ENCODE data around the gene SMARCAD1. TPM values are rescaled to one million over a fixed set of nuclear protein-coding genes. Genes with fewer than 3 reads are reported as not detected.
"Not testable (repeated sequence)": the region's sequence is repeated elsewhere in the genome, so short reads cannot be mapped to it uniquely, and the experiment has no call there.

SMARCAD1 gene
- total RNA-seq, 1 donor from 2014 or later: 27.9 TPM

DNA sequence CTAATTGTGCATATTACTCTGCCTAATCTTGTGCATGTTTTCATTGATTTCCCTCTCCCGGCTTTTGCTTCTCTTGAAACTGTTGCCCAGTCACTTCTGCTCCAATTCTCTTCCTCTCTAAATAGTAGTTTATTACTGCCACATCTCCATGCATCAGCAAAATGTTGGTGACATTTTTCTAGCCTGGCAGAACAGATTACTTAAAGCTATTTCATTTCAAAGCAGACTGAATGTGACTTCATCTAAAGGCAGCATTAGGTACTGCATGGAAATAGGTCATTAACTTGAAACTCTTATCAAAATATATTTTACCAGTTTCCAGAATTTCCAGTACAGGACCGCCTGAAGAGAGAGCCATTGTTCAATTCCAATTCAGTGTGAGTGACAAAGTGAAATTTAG lies 82.6 kb downstream of the SMARCAD1 start:
- DNase-seq (ENCODE audit: extremely low read depth, low read depth, low spot score): no peak

GRCh38 chr4:94293981-94294380 lies 86.3 kb downstream of the SMARCAD1 start:
- DNase-seq (ENCODE audit: extremely low read depth, low read depth, low spot score): not testable (repeated sequence)

DNA sequence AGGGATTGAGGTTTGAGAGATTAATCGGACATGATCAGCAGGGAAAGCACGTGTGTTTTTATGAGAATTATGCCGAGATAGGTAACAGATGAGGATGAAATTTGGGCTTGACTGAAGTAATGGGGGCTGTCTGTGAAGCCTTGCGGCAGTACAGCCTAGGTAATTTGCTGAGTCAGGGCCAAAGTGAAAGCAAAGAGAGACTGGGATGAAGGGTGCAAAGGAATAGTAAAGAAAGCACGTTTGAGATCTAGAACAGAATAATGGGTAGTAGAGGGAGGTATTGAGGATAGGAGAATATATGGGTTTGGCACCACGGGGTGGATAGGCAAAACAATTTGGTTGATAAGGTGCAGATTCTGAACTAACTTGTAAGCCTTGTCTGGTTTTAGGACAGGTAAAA lies 87.8 kb downstream of the SMARCAD1 start:
- not testable (repeated sequence) for DNase-seq (ENCODE audit: extremely low read depth, low read depth, low spot score)

- no peak for DNase-seq (ENCODE audit: extremely low read depth, low read depth, low spot score)
These were observed 91.1 kb downstream of the SMARCAD1 start for GRCh38 chr4:94298725-94299252.

- no peak for DNase-seq (ENCODE audit: extremely low read depth, low read depth, low spot score)
These were observed 94.5 kb downstream of the SMARCAD1 start for GRCh38 chr4:94302191-94302590.

DNA sequence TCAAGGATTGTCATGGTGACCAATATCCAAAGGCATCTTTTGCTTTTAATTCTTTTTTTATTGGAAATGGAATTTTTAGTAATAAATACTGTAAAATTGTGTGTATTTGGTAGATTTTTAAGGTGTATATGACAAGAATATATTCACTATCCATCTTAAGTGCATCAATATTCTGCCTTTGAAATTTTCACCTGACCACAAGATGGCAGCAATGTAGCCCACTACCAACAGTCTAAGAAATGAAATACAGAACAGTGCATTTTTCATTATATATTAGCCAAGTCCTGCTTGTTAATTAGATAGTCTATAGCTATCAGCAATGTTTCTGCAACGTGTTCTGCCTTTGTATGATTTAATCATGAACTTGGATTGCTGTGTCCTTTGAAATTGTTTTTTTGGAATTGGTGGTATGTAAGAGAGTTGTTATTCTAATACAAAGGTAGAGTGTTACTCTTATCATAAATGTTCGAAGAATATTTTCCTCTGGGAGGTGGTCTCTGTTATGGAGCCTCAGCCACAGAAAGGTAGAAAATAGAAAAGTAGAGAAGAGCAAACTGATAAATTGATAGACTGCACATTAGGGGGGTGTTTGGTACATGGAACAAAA lies 96.8 kb downstream of the SMARCAD1 start:
- DNase-seq (ENCODE audit: extremely low read depth, low read depth, low spot score): peak; percentile 47

DNA sequence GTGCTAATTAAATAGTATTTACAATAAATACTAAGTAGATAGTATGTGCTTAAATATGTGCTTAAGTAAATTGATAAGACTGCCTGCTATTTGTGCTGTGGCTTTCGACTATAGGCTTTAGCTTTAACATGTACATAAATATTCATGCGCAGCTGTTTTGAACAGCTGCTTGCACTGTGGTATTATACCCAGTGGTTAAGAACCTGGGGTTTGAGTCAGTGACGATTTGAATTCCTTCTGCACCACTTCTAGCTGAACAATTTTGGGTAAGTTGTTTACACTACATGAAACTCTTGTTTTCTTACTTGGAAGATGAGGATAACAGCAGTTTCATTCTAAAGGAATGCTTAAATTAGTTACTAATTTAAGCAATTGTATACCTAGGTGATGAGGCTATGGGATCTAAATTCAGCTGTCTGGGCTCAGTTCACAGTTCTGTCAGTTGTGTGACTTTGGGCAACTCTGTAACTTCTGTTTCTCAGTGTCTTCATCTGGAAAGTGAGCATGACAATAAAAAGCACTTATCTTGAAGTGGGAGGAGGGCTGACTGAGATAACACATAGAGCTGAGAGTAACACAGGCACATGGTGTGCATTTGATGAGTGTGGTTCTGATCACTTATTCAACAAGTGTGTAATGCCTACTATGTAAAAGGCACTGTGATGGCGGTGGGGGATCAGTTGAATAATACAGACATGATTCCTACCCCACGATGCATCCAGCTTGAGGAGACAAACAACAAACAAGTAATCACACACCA lies 98.0 kb downstream of the SMARCAD1 start:
- no peak for DNase-seq (ENCODE audit: extremely low read depth, low read depth, low spot score)

DNA sequence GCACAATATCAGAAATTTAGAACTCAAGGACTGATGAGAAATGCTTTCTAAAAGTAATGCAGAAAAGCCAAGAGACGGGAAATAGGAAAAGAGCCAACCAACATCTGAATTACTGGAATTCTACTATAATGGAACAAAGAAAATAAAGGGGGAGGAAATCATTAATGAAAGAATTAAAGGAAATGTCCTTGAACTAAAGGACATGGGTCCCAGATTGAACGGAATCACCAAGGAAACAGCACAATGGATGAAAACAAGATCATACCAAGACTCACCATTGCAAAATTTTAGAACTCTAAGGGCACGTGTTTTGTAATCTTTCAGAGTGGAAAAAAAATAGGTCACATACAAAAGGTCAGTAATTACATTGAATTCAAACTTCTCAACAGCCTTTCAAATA lies 99.0 kb downstream of the SMARCAD1 start:
- peak; percentile 52 for DNase-seq (ENCODE audit: extremely low read depth, low read depth, low spot score)

GRCh38 chr4:94307231-94307871 lies 99.7 kb downstream of the SMARCAD1 start:
- DNase-seq (ENCODE audit: extremely low read depth, low read depth, low spot score): no peak

DNA sequence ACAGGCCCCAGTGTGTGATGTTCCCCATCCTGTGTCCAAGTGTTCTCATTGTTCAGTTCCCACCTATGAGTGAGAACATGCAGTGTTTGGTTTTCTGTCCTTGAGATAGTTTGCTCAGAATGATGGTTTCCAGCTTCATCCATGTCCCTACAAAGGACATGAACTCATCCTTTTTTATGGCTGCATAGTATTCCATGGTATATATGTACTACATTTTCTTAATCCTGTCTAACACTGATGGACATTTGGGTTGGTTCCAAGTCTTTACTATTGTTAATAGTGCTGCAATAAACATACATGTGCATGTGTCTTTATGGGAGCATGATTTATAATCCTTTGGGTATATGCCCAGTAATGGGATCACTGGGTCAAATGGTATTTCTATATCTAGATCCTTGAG lies 112.3 kb downstream of the SMARCAD1 start:
- DNase-seq (ENCODE audit: extremely low read depth, low read depth, low spot score): not testable (repeated sequence)

GRCh38 chr4:94325835-94326234 lies 118.2 kb downstream of the SMARCAD1 start:
- no peak for DNase-seq (ENCODE audit: extremely low read depth, low read depth, low spot score)

DNA sequence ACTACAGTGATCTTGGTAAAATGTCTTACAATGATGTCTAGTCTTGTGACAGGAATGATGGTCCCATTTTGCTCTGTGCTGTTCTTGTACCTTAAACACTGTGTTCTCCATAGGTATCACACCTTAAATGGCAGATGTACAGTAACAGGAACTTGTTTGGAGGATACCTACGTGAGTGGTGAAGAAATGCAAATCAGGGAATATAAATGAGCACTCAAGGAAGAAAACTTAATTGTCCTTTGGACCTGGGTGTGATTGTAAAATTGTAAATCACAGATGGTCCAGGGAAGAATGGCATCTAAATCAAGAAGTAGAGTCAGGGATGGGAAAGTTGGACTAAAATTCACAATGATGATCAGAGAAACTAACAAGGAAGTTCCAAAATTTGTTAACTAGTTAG lies 122.3 kb downstream of the SMARCAD1 start:
- DNase-seq (ENCODE audit: extremely low read depth, low read depth, low spot score): no peak

DNA sequence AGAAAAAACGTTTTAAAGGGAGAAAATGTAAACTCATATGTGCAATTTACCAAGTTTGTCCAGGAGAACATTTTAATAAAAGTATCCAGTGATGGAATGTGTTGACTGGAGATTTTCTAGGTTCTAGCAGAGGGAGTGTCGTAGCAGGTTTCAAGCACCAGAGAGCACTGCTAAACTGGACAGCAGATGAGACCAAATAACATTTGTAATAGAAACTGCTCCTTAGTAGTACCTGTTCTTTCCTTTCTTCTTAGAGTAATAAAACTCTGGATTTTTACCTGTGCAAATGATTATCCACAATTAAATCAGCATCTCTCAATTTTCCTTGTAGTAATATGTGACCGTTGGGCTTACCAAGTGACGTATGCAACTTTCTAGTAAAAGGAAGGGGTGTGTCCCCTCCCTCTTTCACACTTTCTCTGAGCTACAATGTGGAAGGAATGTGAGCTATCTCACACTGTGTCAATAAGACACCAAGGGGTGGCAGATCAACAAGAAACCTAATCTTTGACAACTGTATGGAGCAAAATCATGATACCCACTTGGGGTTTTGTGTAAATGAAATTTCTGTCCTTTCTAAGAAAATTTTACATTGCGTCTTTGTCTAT lies 125.4 kb downstream of the SMARCAD1 start:
- DNase-seq (ENCODE audit: extremely low read depth, low read depth, low spot score): no peak

DNA sequence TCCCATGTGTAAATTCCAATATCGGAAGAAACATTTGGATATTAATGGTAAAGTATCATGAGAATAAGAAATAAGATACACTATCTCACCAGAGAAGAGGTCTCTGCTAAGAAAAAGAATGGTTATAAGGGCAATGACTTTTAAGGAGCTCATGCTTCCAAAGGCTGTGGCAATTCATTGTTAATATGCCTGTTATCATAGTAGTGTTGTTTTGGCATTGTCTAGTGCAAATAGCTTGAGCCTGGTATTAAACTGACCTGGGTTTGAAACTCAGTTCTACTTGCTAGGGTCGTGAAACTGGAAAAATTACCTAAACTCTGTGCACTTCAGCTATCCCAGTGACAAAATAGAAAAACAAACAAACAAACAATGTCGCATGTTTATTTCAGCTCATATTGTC lies 126.2 kb downstream of the SMARCAD1 start:
- no peak for DNase-seq (ENCODE audit: extremely low read depth, low read depth, low spot score)

GRCh38 chr4:94334476-94334875 lies 126.8 kb downstream of the SMARCAD1 start:
- DNase-seq (ENCODE audit: extremely low read depth, low read depth, low spot score): no peak

- no peak for DNase-seq (ENCODE audit: extremely low read depth, low read depth, low spot score)
These were observed 127.3 kb downstream of the SMARCAD1 start for GRCh38 chr4:94334962-94335361.

GRCh38 chr4:94336303-94336702 lies 128.6 kb downstream of the SMARCAD1 start:
- DNase-seq (ENCODE audit: extremely low read depth, low read depth, low spot score): no peak

- not testable (repeated sequence) for DNase-seq (ENCODE audit: extremely low read depth, low read depth, low spot score)
These were observed 129.1 kb downstream of the SMARCAD1 start for GRCh38 chr4:94336791-94337190.

- no peak for DNase-seq (ENCODE audit: extremely low read depth, low read depth, low spot score)
These were observed 131.2 kb downstream of the SMARCAD1 start for GRCh38 chr4:94338681-94339351.

GRCh38 chr4:94339779-94340178 lies 132.1 kb downstream of the SMARCAD1 start:
- DNase-seq (ENCODE audit: extremely low read depth, low read depth, low spot score): no peak
